ENCODE results near the gene TMEM120B.

DNA sequence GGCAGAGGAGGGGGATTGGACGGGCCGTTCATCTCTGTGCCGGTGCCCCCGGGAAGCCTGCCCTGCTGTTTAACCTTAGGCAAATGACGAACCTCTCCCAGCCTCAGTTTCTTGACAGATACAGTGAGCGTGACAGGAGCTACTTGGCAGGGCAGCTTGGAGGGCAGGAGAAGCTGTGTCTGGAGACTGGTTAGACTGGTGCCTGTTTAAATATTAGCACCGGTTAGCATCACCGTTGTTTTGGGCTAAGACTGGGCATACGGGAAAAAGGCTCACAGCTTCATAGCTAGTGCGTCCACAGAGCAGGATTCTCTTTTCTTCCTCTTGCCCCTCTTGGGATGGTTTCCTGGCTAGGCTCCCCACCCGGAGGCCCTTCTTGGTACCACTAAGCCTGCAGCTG, 42.3 kb downstream of the TMEM120B start:
- no peak for TF ChIP-seq EZH2 (IDR thresholded peaks at IDR 0.05; ENCODE audit: insufficient read depth, poor library complexity, severe bottlenecking)
- TF ChIP-seq EZH2phosphoT487 (IDR thresholded peaks at IDR 0.05; ENCODE audit: insufficient read depth, low read depth) = no peak
